Measurements from ENCODE around the gene SNX19.

The SNX19 gene

DNA sequence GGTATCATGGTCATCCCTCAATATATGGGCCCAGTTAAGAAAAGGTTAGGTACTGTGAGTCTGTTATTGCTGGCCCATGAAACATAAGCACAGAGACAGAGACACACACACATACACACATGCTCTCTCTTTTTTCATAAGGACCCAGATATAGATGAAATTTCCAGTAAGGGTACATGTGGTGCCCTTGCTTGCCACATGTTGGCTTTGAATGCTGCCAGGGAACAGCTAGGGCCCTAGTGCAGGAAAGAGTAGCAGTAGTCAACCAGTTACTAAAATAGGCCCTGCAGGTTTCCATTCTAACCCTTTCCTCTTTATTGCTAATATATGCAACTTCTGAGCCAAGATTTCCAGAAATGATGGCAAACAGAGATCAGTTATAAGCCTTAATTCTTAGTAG lies 9.1 kb downstream of the SNX19 start:
- no peaks in the 10 kb centered on the region for H3K9me3 ChIP-seq (ENCODE audit: low read length)
- H4K20me1 ChIP-seq (ENCODE audit: insufficient read depth, low read length): no peaks in the 10 kb centered on the region
- no peaks in the 10 kb centered on the region for H3F3A ChIP-seq (ENCODE audit: insufficient read depth, low read length)
- H3K27me3 ChIP-seq (ENCODE audit: insufficient read depth, low read length): no peaks in the 10 kb centered on the region
- no peak overlapping the region for H3K27ac ChIP-seq (ENCODE audit: low read depth, low read length, poor library complexity, severe bottlenecking)
- no peak overlapping the region for H2AFZ ChIP-seq (ENCODE audit: low read length)
- H3K4me3 ChIP-seq (ENCODE audit: low read depth, low read length, poor library complexity, severe bottlenecking): no peak overlapping the region
- TF ChIP-seq EZH2 (IDR thresholded peaks at IDR 0.05; ENCODE audit: borderline replicate concordance, low read length): no peak
- TF ChIP-seq, protein P1, sequence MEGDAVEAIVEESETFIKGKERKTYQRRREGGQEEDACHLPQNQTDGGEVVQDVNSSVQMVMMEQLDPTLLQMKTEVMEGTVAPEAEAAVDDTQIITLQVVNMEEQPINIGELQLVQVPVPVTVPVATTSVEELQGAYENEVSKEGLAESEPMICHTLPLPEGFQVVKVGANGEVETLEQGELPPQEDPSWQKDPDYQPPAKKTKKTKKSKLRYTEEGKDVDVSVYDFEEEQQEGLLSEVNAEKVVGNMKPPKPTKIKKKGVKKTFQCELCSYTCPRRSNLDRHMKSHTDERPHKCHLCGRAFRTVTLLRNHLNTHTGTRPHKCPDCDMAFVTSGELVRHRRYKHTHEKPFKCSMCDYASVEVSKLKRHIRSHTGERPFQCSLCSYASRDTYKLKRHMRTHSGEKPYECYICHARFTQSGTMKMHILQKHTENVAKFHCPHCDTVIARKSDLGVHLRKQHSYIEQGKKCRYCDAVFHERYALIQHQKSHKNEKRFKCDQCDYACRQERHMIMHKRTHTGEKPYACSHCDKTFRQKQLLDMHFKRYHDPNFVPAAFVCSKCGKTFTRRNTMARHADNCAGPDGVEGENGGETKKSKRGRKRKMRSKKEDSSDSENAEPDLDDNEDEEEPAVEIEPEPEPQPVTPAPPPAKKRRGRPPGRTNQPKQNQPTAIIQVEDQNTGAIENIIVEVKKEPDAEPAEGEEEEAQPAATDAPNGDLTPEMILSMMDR (IDR thresholded peaks at IDR 0.05; ENCODE audit: low read length): no peak
- H3K9ac ChIP-seq (ENCODE audit: low read length): no peak overlapping the region
- H3K79me2 ChIP-seq (ENCODE audit: insufficient read depth, low read length): no peaks in the 10 kb centered on the region
- H3K9me2 ChIP-seq (ENCODE audit: low read depth, low read length): no peaks in the 10 kb centered on the region
- peaks cover 85% of the 10 kb centered on the region for H3K36me3 ChIP-seq (ENCODE audit: insufficient read depth, low read length)
- no peak overlapping the region for H3K4me2 ChIP-seq (ENCODE audit: low read length)
- no peaks in the 10 kb centered on the region for H3K4me1 ChIP-seq (ENCODE audit: insufficient read depth, low read length, severe bottlenecking)

DNA sequence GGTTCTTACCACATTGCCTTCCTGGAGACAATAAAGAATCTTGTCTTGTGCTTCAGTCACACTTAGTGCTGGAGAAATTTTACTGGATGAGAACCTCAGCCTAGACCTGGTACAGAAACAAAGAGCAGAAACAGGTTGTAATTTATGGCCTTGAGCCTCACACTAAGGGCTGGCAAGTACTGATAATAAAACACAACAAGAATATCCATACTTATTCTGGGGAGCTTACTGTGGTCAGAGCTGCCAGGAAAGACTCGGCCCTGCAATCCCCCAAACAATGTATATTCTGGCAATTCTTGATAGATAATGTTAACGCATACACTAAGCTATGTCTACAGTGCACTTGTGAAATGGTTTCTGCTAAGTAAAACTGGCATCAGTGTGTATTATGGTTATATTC lies 9.7 kb downstream of the SNX19 start:
- no peaks in the 10 kb centered on the region for H3K9me3 ChIP-seq (ENCODE audit: low read length)
- H2AFZ ChIP-seq (ENCODE audit: low read length): no peak overlapping the region
- H3K9me2 ChIP-seq (ENCODE audit: low read depth, low read length): no peaks in the 10 kb centered on the region
- H3K27ac ChIP-seq (ENCODE audit: low read depth, low read length, poor library complexity, severe bottlenecking): no peak overlapping the region
- no peaks in the 10 kb centered on the region for H3K79me2 ChIP-seq (ENCODE audit: insufficient read depth, low read length)
- no peaks in the 10 kb centered on the region for H4K20me1 ChIP-seq (ENCODE audit: insufficient read depth, low read length)
- H3F3A ChIP-seq (ENCODE audit: insufficient read depth, low read length): no peaks in the 10 kb centered on the region
- H3K27me3 ChIP-seq (ENCODE audit: insufficient read depth, low read length): no peaks in the 10 kb centered on the region
- H3K4me3 ChIP-seq (ENCODE audit: low read depth, low read length, poor library complexity, severe bottlenecking): no peak overlapping the region
- peaks cover 86% of the 10 kb centered on the region for H3K36me3 ChIP-seq (ENCODE audit: insufficient read depth, low read length)
- no peak for TF ChIP-seq EZH2 (IDR thresholded peaks at IDR 0.05; ENCODE audit: borderline replicate concordance, low read length)
- TF ChIP-seq, protein P1 (IDR thresholded peaks at IDR 0.05; ENCODE audit: low read length): no peak
- H3K4me2 ChIP-seq (ENCODE audit: low read length): no peak overlapping the region
- no peak overlapping the region for H3K9ac ChIP-seq (ENCODE audit: low read length)
- H3K4me1 ChIP-seq (ENCODE audit: insufficient read depth, low read length, severe bottlenecking): no peaks in the 10 kb centered on the region

DNA sequence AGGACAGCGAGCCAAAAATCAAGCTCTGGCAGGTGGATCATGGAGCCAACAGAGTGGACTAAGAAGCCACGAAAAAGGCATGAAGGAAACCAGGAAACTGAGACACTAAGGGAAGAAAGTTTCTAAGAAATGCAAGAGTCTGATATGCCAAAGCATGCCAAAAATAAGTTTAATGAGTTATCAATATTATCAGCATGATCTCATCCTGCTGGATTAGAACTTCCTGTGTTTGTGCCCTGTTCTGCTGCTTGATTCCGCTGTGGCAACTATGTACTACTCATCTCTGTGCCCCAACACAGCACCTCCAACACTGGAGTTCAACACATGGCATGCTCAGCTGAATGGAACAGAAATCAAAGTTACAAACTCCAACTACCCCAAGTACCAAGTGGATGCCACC lies 10.8 kb downstream of the SNX19 start:
- H3K4me2 ChIP-seq (ENCODE audit: low read length): no peak overlapping the region
- H3K9me2 ChIP-seq (ENCODE audit: low read depth, low read length): no peaks in the 10 kb centered on the region
- H4K20me1 ChIP-seq (ENCODE audit: insufficient read depth, low read length): no peaks in the 10 kb centered on the region
- no peak overlapping the region for H3K4me3 ChIP-seq (ENCODE audit: low read depth, low read length, poor library complexity, severe bottlenecking)
- no peaks in the 10 kb centered on the region for H3K79me2 ChIP-seq (ENCODE audit: insufficient read depth, low read length)
- no peak overlapping the region for H3K9ac ChIP-seq (ENCODE audit: low read length)
- H3K9me3 ChIP-seq (ENCODE audit: low read length): no peaks in the 10 kb centered on the region
- no peaks in the 10 kb centered on the region for H3K27me3 ChIP-seq (ENCODE audit: insufficient read depth, low read length)
- H3F3A ChIP-seq (ENCODE audit: insufficient read depth, low read length): no peaks in the 10 kb centered on the region
- no peak for TF ChIP-seq EZH2 (IDR thresholded peaks at IDR 0.05; ENCODE audit: borderline replicate concordance, low read length)
- TF ChIP-seq, protein P1 (IDR thresholded peaks at IDR 0.05; ENCODE audit: low read length): no peak
- peaks cover 91% of the 10 kb centered on the region for H3K36me3 ChIP-seq (ENCODE audit: insufficient read depth, low read length)
- H3K27ac ChIP-seq (ENCODE audit: low read depth, low read length, poor library complexity, severe bottlenecking): no peak overlapping the region
- no peak overlapping the region for H2AFZ ChIP-seq (ENCODE audit: low read length)
- H3K4me1 ChIP-seq (ENCODE audit: insufficient read depth, low read length, severe bottlenecking): no peaks in the 10 kb centered on the region

Measured in OCI-LY1 (cell line).